Measurements from ENCODE around the gene SLC10A3. TPM values are rescaled to one million over a fixed set of nuclear protein-coding genes. Genes with fewer than 3 reads are reported as not detected.

Gene SLC10A3
- total and polyA plus RNA-seq, 10 of the 15 experiments (the other 5 are each of a cell fraction or from before 2014, with no cell fraction given): 1.7 to 23.5 (median 11.0) TPM

GRCh38 chrX:154470914-154471568 lies 19.4 kb downstream of the SLC10A3 start:
- intact Hi-C loops (cut with micrococcal nuclease; ENCODE audit: unreplicated experiment) (no loop called here), in situ Hi-C loops (cut with MboI) (no loop called here)
- no peak for FAIRE-seq
- no TSS peak for BruUV-seq (replicated peaks)
- H3K9ac ChIP-seq (ENCODE audit: control insufficient read depth, insufficient read depth, low read length): no peak overlapping the region
- TF ChIP-seq IRF3 (IDR thresholded peaks at IDR 0.05) (no peak), ZNF217 (IDR thresholded peaks at IDR 0.05) (no peak), MEF2B (IDR thresholded peaks at IDR 0.05; ENCODE audit: partially characterized antibody, poor library complexity, severe bottlenecking) (no peak)
- ChIA-PET RAD21 (ENCODE audit: unreplicated experiment) (no interaction called here), SMC1A (ENCODE audit: uncharacterized antibody, unreplicated experiment) (no interaction called here), POLR2A (no interaction called here), CTCF (no interaction called here)
- H3K9me3 ChIP-seq (replicated peaks; ENCODE audit: control insufficient read depth, insufficient read depth, low read length): no peaks in the 10 kb centered on the region; the same call in 2 of the 3 replicates
- H2AFZ ChIP-seq (ENCODE audit: control insufficient read depth, low read depth, low read length): no peak overlapping the region
- ATAC-seq: no peak
- H3K79me2 ChIP-seq (ENCODE audit: control insufficient read depth, insufficient read depth, low read length): no peaks in the 10 kb centered on the region
- H3K4me2 ChIP-seq (ENCODE audit: control insufficient read depth, insufficient read depth): no peak overlapping the region
- H3K36me3 ChIP-seq (ENCODE audit: control insufficient read depth in 2 of 2, insufficient read depth in 2 of 2, low read length in 1 of 2): peaks cover 0 to 1% of the 10 kb centered on the region in 2 experiments; a peak in 3 of 4 replicates
- H3K4me3 ChIP-seq: no peak overlapping the region
- H3K27me3 ChIP-seq (replicated peaks in 1 of 2; ENCODE audit: control insufficient read depth in 2 of 2, insufficient read depth in 2 of 2, low read length in 1 of 2): no peaks in the 10 kb centered on the region
- WGBS (ENCODE audit: insufficient coverage, insufficient replicate concordance, low lambda C conversion rate, missing lambda C conversion rate): 69% methylated on average over 23 of the region's 23 CpGs
- H3K4me1 ChIP-seq (ENCODE audit: control insufficient read depth, insufficient read depth, low read length): no peaks in the 10 kb centered on the region
- no peak for DNase-seq (ENCODE audit: low read depth, low spot score)
- no peak overlapping the region for H3K27ac ChIP-seq (ENCODE audit: control insufficient read depth, insufficient read depth)
- H4K20me1 ChIP-seq (ENCODE audit: control insufficient read depth, insufficient read depth): no peaks in the 10 kb centered on the region

GRCh38 chrX:154470434-154470833 lies 20.0 kb downstream of the SLC10A3 start:
- ATAC-seq (no peak), FAIRE-seq (no peak), DNase-seq (ENCODE audit: low read depth, low spot score) (no peak)
- 78% methylated on average over 14 of the region's 14 CpGs for WGBS (ENCODE audit: insufficient coverage, insufficient replicate concordance, low lambda C conversion rate, missing lambda C conversion rate)
- no peak for TF ChIP-seq BCL11A (IDR thresholded peaks at IDR 0.05; ENCODE audit: low read depth, low read length)
- ChIA-PET RAD21 (ENCODE audit: unreplicated experiment) (no interaction called here), CTCF (no interaction called here), SMC1A (ENCODE audit: uncharacterized antibody, unreplicated experiment) (no interaction called here), POLR2A (interaction anchor here (0.5 kb wide), 1 partner anchor 18 kb away, joined by 4 read pairs; no protein-coding TSS in a partner anchor)
- Histone ChIP-seq H3K36me3 (ENCODE audit: control insufficient read depth in 2 of 2, insufficient read depth in 2 of 2, low read length in 1 of 2) (peaks cover 0 to 2% of the 10 kb centered on the region in 2 experiments; a peak in 3 of 4 replicates), H4K20me1 (ENCODE audit: control insufficient read depth, insufficient read depth) (no peaks in the 10 kb centered on the region), H3K4me2 (ENCODE audit: control insufficient read depth, insufficient read depth) (no peak overlapping the region), H3K79me2 (ENCODE audit: control insufficient read depth, insufficient read depth, low read length) (no peaks in the 10 kb centered on the region), H2AFZ (ENCODE audit: control insufficient read depth, low read depth, low read length) (no peak overlapping the region), H3K4me3 (no peak overlapping the region), H3K27me3 (replicated peaks in 1 of 2; ENCODE audit: control insufficient read depth in 2 of 2, insufficient read depth in 2 of 2, low read length in 1 of 2) (no peaks in the 10 kb centered on the region), H3K9me3 (replicated peaks; ENCODE audit: control insufficient read depth, insufficient read depth, low read length) (no peaks in the 10 kb centered on the region; the same call in 2 of the 3 replicates), H3K27ac (ENCODE audit: control insufficient read depth, insufficient read depth) (no peak overlapping the region), H3K4me1 (ENCODE audit: control insufficient read depth, insufficient read depth, low read length) (no peaks in the 10 kb centered on the region), H3K9ac (ENCODE audit: control insufficient read depth, insufficient read depth, low read length) (no peak overlapping the region)
- BruUV-seq (replicated peaks): no TSS peak
- intact Hi-C loops (cut with micrococcal nuclease; ENCODE audit: unreplicated experiment): no loop called here
- in situ Hi-C loops (cut with MboI): no loop called here

All from GM12878 (cell line).